Mesothelial cell of epicardium (in vitro differentiated cells): ENCODE results near the gene TAPT1. TPM values are rescaled to one million over a fixed set of nuclear protein-coding genes. Genes with fewer than 3 reads are reported as not detected.
A peak's percentile ranks its signal among the peaks of the same experiment; 100 is the strongest.

Experiments used
- DNase-seq, 2 experiments: peaks; one replicate each; pipeline ENCODE4 v3.0.0; 2021; ENCODE audit warnings: low spot score in 2 of 2; ENCODE audit not compliant: unreplicated experiment in 2 of 2
- H3K27ac Mint-ChIP-seq: 2 replicates; pipeline ENCODE4 v1.8.0; 2021; ENCODE audit warnings: mixed read lengths
- H3K27me3 Mint-ChIP-seq: 2 replicates; pipeline ENCODE4 v1.8.0; 2021; ENCODE audit warnings: low read depth, mixed read lengths
- H3K36me3 Mint-ChIP-seq: 2 replicates; pipeline ENCODE4 v1.8.0; 2021; ENCODE audit warnings: mixed read lengths
- H3K4me1 Mint-ChIP-seq: 2 replicates; pipeline ENCODE4 v1.8.0; 2021; ENCODE audit warnings: mixed read lengths
- H3K4me3 Mint-ChIP-seq: 2 replicates; pipeline ENCODE4 v1.8.0; 2021; ENCODE audit warnings: mild to moderate bottlenecking, moderate library complexity, mixed read lengths
- H3K9me3 Mint-ChIP-seq: 2 replicates; pipeline ENCODE4 v1.8.0; 2021; ENCODE audit warnings: mixed read lengths
- total RNA-seq: library from RNA; stranded (reverse); gene quantifications from 3 replicates; pipeline ENCODE4 v1.2.1, GENCODE V29; 2021
- TF ChIP-seq, protein P1 (sequence below): fragments of 200-600 bp; sonication (generic); IDR thresholded peaks from one replicate; pipeline ENCODE4 v1.5.0; 2021; ENCODE audit warnings: antibody characterized with exemption; ENCODE audit not compliant: unreplicated experiment

TAPT1 gene
- total RNA-seq, 1 donor from 2014 or later, result 38.7 TPM

- peaks cover 53% of the 10 kb centered on the region for H3K4me1 Mint-ChIP-seq
- H3K9me3 Mint-ChIP-seq, result no peaks in the 10 kb centered on the region
- H3K4me3 Mint-ChIP-seq, result peak overlapping the region; percentile 97
- H3K27me3 Mint-ChIP-seq, result no peaks in the 10 kb centered on the region
- TF ChIP-seq, protein P1, sequence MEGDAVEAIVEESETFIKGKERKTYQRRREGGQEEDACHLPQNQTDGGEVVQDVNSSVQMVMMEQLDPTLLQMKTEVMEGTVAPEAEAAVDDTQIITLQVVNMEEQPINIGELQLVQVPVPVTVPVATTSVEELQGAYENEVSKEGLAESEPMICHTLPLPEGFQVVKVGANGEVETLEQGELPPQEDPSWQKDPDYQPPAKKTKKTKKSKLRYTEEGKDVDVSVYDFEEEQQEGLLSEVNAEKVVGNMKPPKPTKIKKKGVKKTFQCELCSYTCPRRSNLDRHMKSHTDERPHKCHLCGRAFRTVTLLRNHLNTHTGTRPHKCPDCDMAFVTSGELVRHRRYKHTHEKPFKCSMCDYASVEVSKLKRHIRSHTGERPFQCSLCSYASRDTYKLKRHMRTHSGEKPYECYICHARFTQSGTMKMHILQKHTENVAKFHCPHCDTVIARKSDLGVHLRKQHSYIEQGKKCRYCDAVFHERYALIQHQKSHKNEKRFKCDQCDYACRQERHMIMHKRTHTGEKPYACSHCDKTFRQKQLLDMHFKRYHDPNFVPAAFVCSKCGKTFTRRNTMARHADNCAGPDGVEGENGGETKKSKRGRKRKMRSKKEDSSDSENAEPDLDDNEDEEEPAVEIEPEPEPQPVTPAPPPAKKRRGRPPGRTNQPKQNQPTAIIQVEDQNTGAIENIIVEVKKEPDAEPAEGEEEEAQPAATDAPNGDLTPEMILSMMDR, result no peak
- H3K27ac Mint-ChIP-seq, result peak overlapping the region; percentile 99
- H3K36me3 Mint-ChIP-seq, result no peaks in the 10 kb centered on the region
- no peak for DNase-seq
Observed at GRCh38 chr4:16227462-16227868, 1.2 kb upstream of the TAPT1 start.

DNA sequence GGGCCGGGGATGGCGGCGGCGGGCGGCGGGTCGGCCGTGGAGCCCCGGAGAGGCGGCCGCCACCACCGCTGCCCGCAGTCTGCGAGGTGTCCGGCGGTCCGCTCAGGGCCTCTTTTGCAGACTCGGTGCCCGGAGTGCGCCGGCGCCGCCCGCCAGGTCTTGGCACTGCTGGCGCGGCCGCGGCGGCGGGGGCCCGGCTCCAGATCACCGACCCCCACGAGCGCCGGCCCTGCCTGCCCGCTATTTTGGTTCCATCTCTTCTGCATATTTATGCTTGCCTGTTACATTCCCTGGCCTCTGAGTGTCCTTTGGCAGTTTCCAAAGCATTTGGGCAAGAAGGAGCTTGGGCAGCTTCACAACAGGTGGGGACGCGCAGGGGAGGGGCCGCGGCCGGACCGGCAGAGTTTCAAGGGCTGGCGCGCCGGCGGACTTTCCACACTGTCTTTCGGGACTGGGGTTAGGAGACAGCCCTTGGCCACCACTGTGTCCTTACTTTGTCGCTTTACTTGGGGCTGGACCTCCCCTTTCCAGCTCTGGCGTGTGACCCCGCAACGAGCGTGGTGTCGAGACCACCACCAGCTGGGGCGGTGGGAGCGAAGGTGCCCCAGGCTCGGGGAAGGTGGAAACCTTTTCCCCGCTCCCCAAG is 668 bp upstream of the TAPT1 start:
- Mint-ChIP-seq H3K27ac (peak overlapping the region; percentile 99), H3K27me3 (no peaks in the 10 kb centered on the region), H3K4me1 (peaks cover 47% of the 10 kb centered on the region), H3K4me3 (peak overlapping the region; percentile 97), H3K36me3 (no peaks in the 10 kb centered on the region), H3K9me3 (no peaks in the 10 kb centered on the region)
- DNase-seq, result peak; percentile 31 to 70
- TF ChIP-seq, protein P1, result no peak

DNA sequence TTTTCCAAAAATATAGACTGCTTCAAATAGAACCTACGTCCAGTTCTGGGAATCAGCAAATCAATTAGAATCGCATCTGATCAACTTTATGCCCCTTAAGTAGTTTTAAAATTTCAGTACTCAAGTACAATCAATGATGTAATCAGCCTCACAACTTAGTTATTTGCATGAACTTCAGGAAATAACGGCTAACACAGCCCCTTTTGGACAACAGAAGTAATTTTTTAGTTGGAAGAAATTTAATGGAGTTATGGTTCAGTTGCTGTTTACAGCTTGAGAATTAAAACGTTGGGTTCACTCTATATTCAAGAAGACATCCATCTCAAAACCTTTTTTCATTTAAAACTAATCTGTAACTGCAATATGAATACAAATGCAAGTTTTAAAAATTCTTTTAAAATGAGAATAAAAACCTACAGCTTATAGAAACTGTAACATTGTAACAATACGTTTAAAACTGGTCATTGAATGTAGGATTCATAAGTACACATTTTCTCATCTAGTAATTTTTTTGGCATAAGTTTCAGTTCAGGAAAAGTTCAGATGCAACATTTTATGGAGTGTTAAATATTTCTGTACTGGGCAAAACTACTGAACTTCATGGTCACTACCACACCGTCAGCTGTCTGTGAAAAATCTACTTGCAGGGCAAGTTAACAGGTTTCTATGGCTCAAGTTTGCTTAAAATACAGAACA is 956 bp downstream of the TAPT1 start:
- Mint-ChIP-seq H3K36me3 (no peaks in the 10 kb centered on the region), H3K27ac (peak overlapping the region; percentile 96), H3K4me3 (peak overlapping the region; percentile 85), H3K27me3 (no peaks in the 10 kb centered on the region), H3K9me3 (no peaks in the 10 kb centered on the region), H3K4me1 (peaks cover 39% of the 10 kb centered on the region)
- DNase-seq, result no peak
- TF ChIP-seq, protein P1, result no peak

DNA sequence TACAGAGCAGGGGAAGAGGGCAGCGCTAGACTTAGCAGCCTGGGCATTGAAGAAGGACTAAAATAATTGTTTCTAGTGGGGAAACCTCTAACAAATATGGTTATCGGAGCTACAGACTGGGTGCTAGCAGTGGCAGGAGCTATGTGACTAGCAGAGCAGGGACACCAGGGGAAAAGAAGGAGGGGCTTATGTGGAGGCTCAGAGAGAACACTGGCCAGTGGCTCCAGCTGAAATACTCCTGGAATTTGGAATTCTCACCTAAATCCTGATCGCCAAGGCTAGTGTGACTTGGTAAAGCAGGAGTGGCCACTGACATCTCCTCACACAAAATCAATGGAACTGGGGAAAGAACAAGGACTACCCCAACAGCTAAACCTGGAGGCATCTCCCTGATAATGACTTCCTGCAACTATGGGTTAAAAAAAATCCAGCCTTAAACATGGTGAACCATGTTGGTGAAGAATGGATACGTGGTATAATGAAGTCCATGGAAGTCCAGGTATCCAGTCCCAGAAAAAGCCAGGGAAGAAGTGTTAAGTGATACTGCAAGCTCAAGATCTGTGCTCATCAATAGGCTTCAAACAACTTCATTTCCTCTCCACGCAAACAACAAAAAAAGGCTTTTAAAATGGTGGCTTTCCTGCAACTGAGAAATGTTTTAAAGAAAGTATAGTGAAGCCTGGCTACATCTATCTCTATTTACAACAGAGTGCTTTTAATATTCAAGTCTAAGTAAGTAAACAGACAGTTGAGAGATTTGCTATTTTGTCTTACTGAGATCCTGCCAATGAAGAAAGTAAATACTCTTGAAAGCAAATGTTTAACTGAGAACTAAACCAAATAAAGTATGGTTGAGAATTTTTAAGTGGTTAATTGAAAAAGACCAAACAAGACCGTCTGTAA is 1.8 kb downstream of the TAPT1 start:
- Mint-ChIP-seq H3K27ac (peak overlapping the region; percentile 96), H3K36me3 (peaks cover 2% of the 10 kb centered on the region), H3K4me1 (peaks cover 39% of the 10 kb centered on the region), H3K4me3 (peak overlapping the region; percentile 85), H3K9me3 (no peaks in the 10 kb centered on the region), H3K27me3 (no peaks in the 10 kb centered on the region)
- TF ChIP-seq, protein P1, result no peak
- DNase-seq, result no peak

DNA sequence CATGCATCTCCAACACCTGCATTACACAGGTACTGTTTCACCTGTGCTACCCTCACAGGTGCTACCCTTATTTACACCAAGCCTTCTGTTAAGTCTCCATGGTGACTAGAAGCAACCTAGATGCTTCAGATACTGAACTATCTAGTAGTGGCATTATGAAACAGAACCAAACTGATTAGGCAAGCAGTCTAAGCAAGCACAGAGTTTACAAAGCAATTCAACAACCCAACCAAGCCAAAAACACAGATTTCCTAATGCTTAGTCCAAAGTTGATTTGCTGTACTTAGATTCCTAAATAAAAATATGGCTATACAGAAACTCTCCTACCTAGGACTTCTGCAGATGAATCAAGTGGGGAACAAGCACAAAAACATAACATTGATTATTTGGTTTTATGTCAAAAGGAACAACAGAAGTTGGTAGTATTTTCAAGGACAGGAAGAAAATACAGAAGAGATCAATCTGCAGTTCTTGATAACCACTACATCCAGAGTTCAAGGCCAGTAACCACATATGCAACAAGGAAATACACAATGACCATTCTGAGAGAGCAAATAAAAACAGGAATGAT is 3.2 kb downstream of the TAPT1 start:
- Mint-ChIP-seq H3K4me1 (peaks cover 33% of the 10 kb centered on the region), H3K9me3 (no peaks in the 10 kb centered on the region), H3K27ac (no peak overlapping the region), H3K4me3 (no peak overlapping the region), H3K27me3 (no peaks in the 10 kb centered on the region), H3K36me3 (peaks cover 2% of the 10 kb centered on the region)
- DNase-seq, result no peak
- TF ChIP-seq, protein P1, result no peak
